IgD-negative memory B cell (primary cell): ENCODE measurements around the gene FLNB. TPM values are rescaled to one million over a fixed set of nuclear protein-coding genes. Genes with fewer than 3 reads are reported as not detected.

Experiments
- H3K27ac Mint-ChIP-seq, 3 donors: one replicate each; pipeline ENCODE4 v1.8.0; 2020 to 2022; ENCODE audit warnings: mild to moderate bottlenecking in 3 of 3, mixed read lengths in 3 of 3, moderate library complexity in 1 of 3
- H3K27me3 Mint-ChIP-seq: one replicate; pipeline ENCODE4 v1.8.0; 2021; ENCODE audit warnings: mixed read lengths
- H3K36me3 Mint-ChIP-seq: one replicate; pipeline ENCODE4 v1.8.0; 2020; ENCODE audit warnings: mild to moderate bottlenecking, mixed read lengths
- H3K4me1 Mint-ChIP-seq, 3 donors: one replicate each; pipeline ENCODE4 v1.8.0; 2020 to 2022; ENCODE audit warnings: mixed read lengths in 3 of 3, mild to moderate bottlenecking in 1 of 3
- H3K4me3 Mint-ChIP-seq, 4 donors: one replicate each; pipeline ENCODE4 v1.8.0; 2020 to 2022; ENCODE audit warnings: mild to moderate bottlenecking in 4 of 4, mixed read lengths in 4 of 4, moderate library complexity in 3 of 4
- H3K9me3 Mint-ChIP-seq, 3 donors: one replicate each; pipeline ENCODE4 v1.8.0; 2020 to 2021; ENCODE audit warnings: mixed read lengths in 3 of 3, mild to moderate bottlenecking in 1 of 3
- polyA plus RNA-seq: library from polyadenylated mRNA; unstranded; fragments of 300-500 nt; fragmentation: Illumina TruSeq; gene quantifications from one replicate; pipeline ENCODE4 v1.2.3, GENCODE V29; 2021

Gene FLNB
- polyA plus RNA-seq, 1 donor from 2014 or later: 19.7 TPM

GRCh38 chr3:58183891-58184290, 175.7 kb downstream of the FLNB start:
- Mint-ChIP-seq H3K9me3 (no peaks in the 10 kb centered on the region), H3K36me3 (no peaks in the 10 kb centered on the region), H3K4me1 (peaks cover 10 to 17% (median 14%) of the 10 kb centered on the region in 3 donors), H3K4me3 (no peak overlapping the region), H3K27me3 (no peaks in the 10 kb centered on the region), H3K27ac (no peak overlapping the region)

GRCh38 chr3:58184309-58184981, 176.2 kb downstream of the FLNB start:
- H3K4me3 Mint-ChIP-seq: no peak overlapping the region
- H3K36me3 Mint-ChIP-seq: no peaks in the 10 kb centered on the region
- no peak overlapping the region for H3K27ac Mint-ChIP-seq
- no peaks in the 10 kb centered on the region for H3K27me3 Mint-ChIP-seq
- peaks cover 10 to 17% (median 14%) of the 10 kb centered on the region in 3 donors for H3K4me1 Mint-ChIP-seq
- no peaks in the 10 kb centered on the region for H3K9me3 Mint-ChIP-seq

- Mint-ChIP-seq H3K9me3 (no peaks in the 10 kb centered on the region), H3K4me1 (peaks cover 10 to 17% (median 14%) of the 10 kb centered on the region in 3 donors), H3K36me3 (no peaks in the 10 kb centered on the region), H3K27me3 (no peaks in the 10 kb centered on the region), H3K27ac (no peak overlapping the region), H3K4me3 (no peak overlapping the region)
Observed at GRCh38 chr3:58184982-58185360, 176.7 kb downstream of the FLNB start.

- peak overlapping the region in 1 of 3 donors; percentile 44 for H3K27ac Mint-ChIP-seq
- H3K9me3 Mint-ChIP-seq: no peaks in the 10 kb centered on the region
- no peak overlapping the region for H3K4me3 Mint-ChIP-seq
- no peaks in the 10 kb centered on the region for H3K36me3 Mint-ChIP-seq
- peaks cover 4 to 11% (median 7%) of the 10 kb centered on the region in 3 donors for H3K4me1 Mint-ChIP-seq
- H3K27me3 Mint-ChIP-seq: no peaks in the 10 kb centered on the region
Observed at GRCh38 chr3:58188173-58188564, 179.9 kb downstream of the FLNB start.

GRCh38 chr3:58188921-58189451, 180.8 kb downstream of the FLNB start:
- no peaks in the 10 kb centered on the region for H3K36me3 Mint-ChIP-seq
- H3K4me1 Mint-ChIP-seq: peaks cover 4 to 11% (median 7%) of the 10 kb centered on the region in 3 donors
- peak overlapping the region in 1 of 3 donors; percentile 44 for H3K27ac Mint-ChIP-seq
- peaks cover 0 to 1% (median 0%) of the 10 kb centered on the region in 3 donors for H3K9me3 Mint-ChIP-seq
- no peak overlapping the region for H3K4me3 Mint-ChIP-seq
- H3K27me3 Mint-ChIP-seq: no peaks in the 10 kb centered on the region

- H3K27me3 Mint-ChIP-seq: no peaks in the 10 kb centered on the region
- peaks cover 4 to 11% (median 7%) of the 10 kb centered on the region in 3 donors for H3K4me1 Mint-ChIP-seq
- H3K27ac Mint-ChIP-seq: no peak overlapping the region
- no peaks in the 10 kb centered on the region for H3K36me3 Mint-ChIP-seq
- H3K9me3 Mint-ChIP-seq: peaks cover 0 to 1% (median 0%) of the 10 kb centered on the region in 3 donors
- H3K4me3 Mint-ChIP-seq: no peak overlapping the region
Observed at GRCh38 chr3:58189691-58190090, 181.5 kb downstream of the FLNB start.

- H3K27ac Mint-ChIP-seq: peak overlapping the region in 1 of 3 donors; percentile 28
- peaks cover 0 to 2% (median 1%) of the 10 kb centered on the region in 3 donors for H3K9me3 Mint-ChIP-seq
- no peaks in the 10 kb centered on the region for H3K36me3 Mint-ChIP-seq
- H3K4me3 Mint-ChIP-seq: no peak overlapping the region
- H3K4me1 Mint-ChIP-seq: peaks cover 4 to 11% (median 7%) of the 10 kb centered on the region in 3 donors
- H3K27me3 Mint-ChIP-seq: no peaks in the 10 kb centered on the region
Observed at GRCh38 chr3:58190291-58190690, 182.1 kb downstream of the FLNB start.

- no peak overlapping the region for H3K4me3 Mint-ChIP-seq
- no peaks in the 10 kb centered on the region for H3K27me3 Mint-ChIP-seq
- H3K9me3 Mint-ChIP-seq: peaks cover 0 to 4% (median 1%) of the 10 kb centered on the region in 3 donors
- peak overlapping the region in 1 of 3 donors; percentile 69 for H3K27ac Mint-ChIP-seq
- peaks cover 4 to 11% (median 7%) of the 10 kb centered on the region in 3 donors for H3K4me1 Mint-ChIP-seq
- H3K36me3 Mint-ChIP-seq: no peaks in the 10 kb centered on the region
Observed at GRCh38 chr3:58190882-58191281, 182.7 kb downstream of the FLNB start.

GRCh38 chr3:58191361-58191991, 183.3 kb downstream of the FLNB start:
- H3K9me3 Mint-ChIP-seq: peaks cover 0 to 5% (median 1%) of the 10 kb centered on the region in 3 donors
- H3K27me3 Mint-ChIP-seq: no peaks in the 10 kb centered on the region
- H3K36me3 Mint-ChIP-seq: no peaks in the 10 kb centered on the region
- peak overlapping the region in 1 of 3 donors; percentile 69 for H3K27ac Mint-ChIP-seq
- no peak overlapping the region for H3K4me3 Mint-ChIP-seq
- peaks cover 4 to 12% (median 8%) of the 10 kb centered on the region in 3 donors for H3K4me1 Mint-ChIP-seq

GRCh38 chr3:58192069-58192468, 183.8 kb downstream of the FLNB start:
- Mint-ChIP-seq H3K4me1 (peaks cover 10 to 18% (median 13%) of the 10 kb centered on the region in 3 donors), H3K36me3 (no peaks in the 10 kb centered on the region), H3K4me3 (no peak overlapping the region), H3K27me3 (no peaks in the 10 kb centered on the region), H3K9me3 (peaks cover 0 to 5% (median 1%) of the 10 kb centered on the region in 3 donors), H3K27ac (peak overlapping the region in 2 of 3 donors; percentile 48 to 78)

- peaks cover 17 to 28% (median 19%) of the 10 kb centered on the region in 3 donors for H3K4me1 Mint-ChIP-seq
- H3K27me3 Mint-ChIP-seq: no peaks in the 10 kb centered on the region
- H3K36me3 Mint-ChIP-seq: no peaks in the 10 kb centered on the region
- peak overlapping the region in 1 of 4 donors; percentile 46 for H3K4me3 Mint-ChIP-seq
- peak overlapping the region; percentile 63 to 89 (median 68) for H3K27ac Mint-ChIP-seq
- H3K9me3 Mint-ChIP-seq: peaks cover 0 to 5% (median 1%) of the 10 kb centered on the region in 3 donors
Observed at GRCh38 chr3:58193682-58194407, 185.6 kb downstream of the FLNB start.

- peaks cover 33 to 40% (median 39%) of the 10 kb centered on the region in 3 donors for H3K4me1 Mint-ChIP-seq
- H3K4me3 Mint-ChIP-seq: peak overlapping the region in 1 of 4 donors; percentile 76
- peaks cover 0 to 7% (median 1%) of the 10 kb centered on the region in 3 donors for H3K9me3 Mint-ChIP-seq
- no peaks in the 10 kb centered on the region for H3K36me3 Mint-ChIP-seq
- H3K27ac Mint-ChIP-seq: peak overlapping the region; percentile 39 to 96 (median 65)
- H3K27me3 Mint-ChIP-seq: peaks cover 2% of the 10 kb centered on the region
Observed at GRCh38 chr3:58197588-58197987, 189.4 kb downstream of the FLNB start.

- Mint-ChIP-seq H3K9me3 (peaks cover 0 to 7% (median 1%) of the 10 kb centered on the region in 3 donors), H3K4me3 (peak overlapping the region in 2 of 4 donors; percentile 63 to 68), H3K4me1 (peaks cover 38 to 44% (median 40%) of the 10 kb centered on the region in 3 donors), H3K36me3 (no peaks in the 10 kb centered on the region), H3K27me3 (peaks cover 2% of the 10 kb centered on the region), H3K27ac (peak overlapping the region in 2 of 3 donors; percentile 65 to 96)
Observed at GRCh38 chr3:58198362-58198761, 190.1 kb downstream of the FLNB start.

GRCh38 chr3:58198804-58199203, 190.6 kb downstream of the FLNB start:
- H3K27ac Mint-ChIP-seq: peak overlapping the region in 1 of 3 donors; percentile 96

More at GRCh38 chr3:58198804-58199203, 190.6 kb downstream of the FLNB start:
- H3K4me3 Mint-ChIP-seq: peak overlapping the region in 1 of 4 donors; percentile 68
- peaks cover 38 to 44% (median 40%) of the 10 kb centered on the region in 3 donors for H3K4me1 Mint-ChIP-seq
- peaks cover 0 to 7% (median 0%) of the 10 kb centered on the region in 3 donors for H3K9me3 Mint-ChIP-seq
- H3K27me3 Mint-ChIP-seq: peaks cover 2% of the 10 kb centered on the region
- no peaks in the 10 kb centered on the region for H3K36me3 Mint-ChIP-seq
